ENCODE data around the gene TULP3. TPM values are rescaled to one million over a fixed set of nuclear protein-coding genes. Genes with fewer than 3 reads are reported as not detected.

The TULP3 gene
- total RNA-seq, 2 experiments from 2014 or later = 10.7 to 11.0 TPM

GRCh38 chr12:2855546-2855945 is 35.1 kb upstream of the TULP3 start:
- CTCF ChIA-PET (ENCODE audit: unreplicated experiment) = no interaction called here
- BruUV-seq (replicated peaks) = no TSS peak
- H4K20me1 ChIP-seq (ENCODE audit: insufficient read depth, low read length) = no peaks in the 10 kb centered on the region
- H3K9me2 ChIP-seq (ENCODE audit: insufficient read depth, low read length) = no peaks in the 10 kb centered on the region
- no peaks in the 10 kb centered on the region for H3K9me3 ChIP-seq (ENCODE audit: low read length)
- POLR2A ChIA-PET = no interaction called here
- intact Hi-C loops (cut with micrococcal nuclease; ENCODE audit: unreplicated experiment) = no loop called here
- H3K27ac ChIP-seq (ENCODE audit: low read depth, low read length, poor library complexity, severe bottlenecking) = no peak overlapping the region
- H3K4me2 ChIP-seq (ENCODE audit: low read length) = no peak overlapping the region
- TF ChIP-seq EZH2phosphoT487 (IDR thresholded peaks at IDR 0.05; ENCODE audit: borderline replicate concordance, low read depth, low read length) (no peak), CTCF (conservative IDR thresholded peaks at IDR 0.05; ENCODE audit: low read length) (no peak)
- H3K79me2 ChIP-seq (ENCODE audit: insufficient read depth, low read depth, low read length) = no peaks in the 10 kb centered on the region
- H3K4me1 ChIP-seq (ENCODE audit: insufficient read depth, low read length, poor library complexity, severe bottlenecking) = no peaks in the 10 kb centered on the region
- H3K4me3 ChIP-seq (ENCODE audit: low read depth, low read length, poor library complexity, severe bottlenecking) = no peak overlapping the region
- H3K36me3 ChIP-seq (ENCODE audit: insufficient read depth, low read length) = peaks cover 62% of the 10 kb centered on the region
- DNase-seq (ENCODE audit: low spot score) = no peak
- no peak overlapping the region for H2AFZ ChIP-seq (ENCODE audit: low read length)

- TF ChIP-seq EZH2phosphoT487 (IDR thresholded peaks at IDR 0.05; ENCODE audit: borderline replicate concordance, low read depth, low read length) (no peak), CTCF (conservative IDR thresholded peaks at IDR 0.05; ENCODE audit: low read length) (no peak)
- H2AFZ ChIP-seq (ENCODE audit: low read length) = no peak overlapping the region
- no peak for DNase-seq (ENCODE audit: low spot score)
- no TSS peak for BruUV-seq (replicated peaks)
- H4K20me1 ChIP-seq (ENCODE audit: insufficient read depth, low read length) = no peaks in the 10 kb centered on the region
- intact Hi-C loops (cut with micrococcal nuclease; ENCODE audit: unreplicated experiment) = no loop called here
- no peak overlapping the region for H3K4me3 ChIP-seq (ENCODE audit: low read depth, low read length, poor library complexity, severe bottlenecking)
- no peaks in the 10 kb centered on the region for H3K9me3 ChIP-seq (ENCODE audit: low read length)
- ChIA-PET POLR2A (no interaction called here), CTCF (ENCODE audit: unreplicated experiment) (no interaction called here)
- H3K9me2 ChIP-seq (ENCODE audit: insufficient read depth, low read length) = no peaks in the 10 kb centered on the region
- no peak overlapping the region for H3K27ac ChIP-seq (ENCODE audit: low read depth, low read length, poor library complexity, severe bottlenecking)
- H3K36me3 ChIP-seq (ENCODE audit: insufficient read depth, low read length) = peaks cover 66% of the 10 kb centered on the region
- H3K4me2 ChIP-seq (ENCODE audit: low read length) = no peak overlapping the region
- no peaks in the 10 kb centered on the region for H3K4me1 ChIP-seq (ENCODE audit: insufficient read depth, low read length, poor library complexity, severe bottlenecking)
- H3K79me2 ChIP-seq (ENCODE audit: insufficient read depth, low read depth, low read length) = no peaks in the 10 kb centered on the region
Observed at GRCh38 chr12:2856051-2856450, 34.6 kb upstream of the TULP3 start.

- Histone ChIP-seq H3K79me2 (ENCODE audit: insufficient read depth, low read depth, low read length) (no peaks in the 10 kb centered on the region), H3K9me2 (ENCODE audit: insufficient read depth, low read length) (no peaks in the 10 kb centered on the region), H2AFZ (ENCODE audit: low read length) (no peak within 1 kb of the TSS), H3K4me1 (ENCODE audit: insufficient read depth, low read length, poor library complexity, severe bottlenecking) (no peaks in the 10 kb centered on the region), H3K36me3 (ENCODE audit: insufficient read depth, low read length) (peaks cover 72% of the 10 kb centered on the region), H3K4me3 (ENCODE audit: low read depth, low read length, poor library complexity, severe bottlenecking) (no peak within 1 kb of the TSS), H3K9me3 (ENCODE audit: low read length) (no peaks in the 10 kb centered on the region), H3K27ac (ENCODE audit: low read depth, low read length, poor library complexity, severe bottlenecking) (no peak within 1 kb of the TSS), H4K20me1 (ENCODE audit: insufficient read depth, low read length) (no peaks in the 10 kb centered on the region), H3K4me2 (ENCODE audit: low read length) (no peak within 1 kb of the TSS)
- no TSS peak for BruUV-seq (replicated peaks)
- intact Hi-C loops (cut with micrococcal nuclease; ENCODE audit: unreplicated experiment) = no loop called here
- TF ChIP-seq EZH2phosphoT487 (IDR thresholded peaks at IDR 0.05; ENCODE audit: borderline replicate concordance, low read depth, low read length) (no peak), CTCF (conservative IDR thresholded peaks at IDR 0.05; ENCODE audit: low read length) (no peak)
- ChIA-PET POLR2A (no interaction called here), CTCF (ENCODE audit: unreplicated experiment) (no interaction called here)
- DNase-seq (ENCODE audit: low spot score) = no peak
Observed at GRCh38 chr12:2857021-2857431, 33.7 kb upstream of the TULP3 start, which contains the start of gene TEX52. Gene TEX52 (minus strand): TSS chr12:2857039. CDS start chr12:2857026, 13 bp downstream.
